MM.1S (cell line): ENCODE results near the gene NEGR1.

Experiments
- CTCF ChIP-seq: fragments of 300-600 bp; sonication (generic); IDR thresholded peaks from 2 replicates; pipeline ENCODE4 v1.5.1; 2016; ENCODE audit warnings: antibody characterized with exemption, low read length, mixed read lengths
- EZH2 ChIP-seq: fragments of 300-600 bp; sonication (generic); optimal IDR thresholded peaks from 2 replicates; pipeline ENCODE3; 2017; ENCODE audit warnings: low read depth, mild to moderate bottlenecking, antibody characterized with exemption, low read length, mixed read lengths

- no peak for TF ChIP-seq CTCF
- no peak for TF ChIP-seq EZH2
These were observed 431.4 kb downstream of the NEGR1 start for GRCh38 chr1:71850936-71851335.
